Stimulated activated CD4-positive, alpha-beta T cell treated with anti-CD3 and anti-CD28 coated beads, TNF-alpha, amount 100 ng/mL, for 1 hour (primary cell): ENCODE results near the gene FCRLB.
"Not testable (repeated sequence)": the region's sequence is repeated elsewhere in the genome, so short reads cannot be mapped to it uniquely, and the experiment has no call there.

Experiments
- DNase-seq, 3 donors: peaks; one replicate each; pipeline ENCODE4 v3.0.0-alpha.2; 2020; ENCODE audit warnings: low read depth in 3 of 3, low spot score in 1 of 3

Gene FCRLB

GRCh38 chr1:161718559-161719324 lies 2.6 kb upstream of the FCRLB start:
- no peak for DNase-seq

- no peak for DNase-seq
Observed at GRCh38 chr1:161719325-161719611, 2.1 kb upstream of the FCRLB start.

GRCh38 chr1:161720422-161720821 lies 922 bp upstream of the FCRLB start:
- no peak for DNase-seq

GRCh38 chr1:161721738-161722343 lies 497 bp downstream of the FCRLB start:
- no peak for DNase-seq

- DNase-seq, result no peak
Observed at GRCh38 chr1:161722406-161722805, 1.1 kb downstream of the FCRLB start.

- DNase-seq, result no peak
Observed at GRCh38 chr1:161723459-161724141, 2.3 kb downstream of the FCRLB start.

GRCh38 chr1:161725258-161725907 lies 4.0 kb downstream of the FCRLB start:
- not testable (repeated sequence) for DNase-seq

GRCh38 chr1:161725908-161726472 lies 4.6 kb downstream of the FCRLB start:
- peak in 1 of 3 donors; percentile 17 for DNase-seq

- DNase-seq, result peak in 2 of 3 donors; percentile 45 to 48
Observed at GRCh38 chr1:161726473-161727255, 5.3 kb downstream of the FCRLB start.

GRCh38 chr1:161727256-161727924 lies 6.0 kb downstream of the FCRLB start:
- no peak for DNase-seq

- DNase-seq, result no peak
Observed at GRCh38 chr1:161728376-161729226, 7.3 kb downstream of the FCRLB start.

GRCh38 chr1:161730050-161730564 lies 8.8 kb downstream of the FCRLB start:
- no peak for DNase-seq

- no peak for DNase-seq
Observed at GRCh38 chr1:161731241-161731640, 9.9 kb downstream of the FCRLB start.

GRCh38 chr1:161731981-161732718 lies 10.8 kb downstream of the FCRLB start:
- DNase-seq, result no peak

- DNase-seq, result no peak
Observed at GRCh38 chr1:161733526-161733925, 12.2 kb downstream of the FCRLB start.

- DNase-seq, result no peak
Observed at GRCh38 chr1:161735837-161736236, 14.5 kb downstream of the FCRLB start.

- no peak for DNase-seq
Observed at GRCh38 chr1:161736335-161736969, 15.1 kb downstream of the FCRLB start.

GRCh38 chr1:161737625-161738024 lies 16.3 kb downstream of the FCRLB start:
- no peak for DNase-seq
